H9 (cell line): ENCODE results near the gene CA12. TPM values are rescaled to one million over a fixed set of nuclear protein-coding genes. Genes with fewer than 3 reads are reported as not detected.
A peak's percentile ranks its signal among the peaks of the same experiment; 100 is the strongest.

Experiments
- DNase-seq: peaks from one replicate; pipeline ENCODE4 v3.0.0-alpha.2; 2017
- H2AFZ ChIP-seq: one replicate; pipeline ENCODE4 v1.6.1; 2013; ENCODE audit warnings: mild to moderate bottlenecking, low read length, control low read depth, moderate library complexity
- H2AK5ac ChIP-seq: 2 replicates; pipeline ENCODE4 v1.6.1; 2013; ENCODE audit warnings: low read length, control low read depth, mixed read lengths; ENCODE audit not compliant: insufficient read length
- H2BK120ac ChIP-seq: one replicate; pipeline ENCODE4 v1.6.1; 2013; ENCODE audit warnings: low read depth, mild to moderate bottlenecking, low read length, control low read depth, inconsistent platforms; ENCODE audit not compliant: poor library complexity, severe bottlenecking
- H2BK12ac ChIP-seq: 2 replicates; pipeline ENCODE4 v1.6.1; 2013; ENCODE audit warnings: low read length, control low read depth, mixed read lengths, low read depth; ENCODE audit not compliant: insufficient read length
- H2BK15ac ChIP-seq: 2 replicates; pipeline ENCODE4 v1.6.1; 2013; ENCODE audit warnings: low read depth, low read length, control low read depth
- H2BK20ac ChIP-seq: one replicate; pipeline ENCODE4 v1.6.1; 2013; ENCODE audit warnings: low read depth, mild to moderate bottlenecking, low read length, control low read depth, inconsistent platforms; ENCODE audit not compliant: poor library complexity, severe bottlenecking
- H2BK5ac ChIP-seq: 2 replicates; pipeline ENCODE4 v1.6.1; 2013; ENCODE audit warnings: low read length, control low read depth, mixed read lengths; ENCODE audit not compliant: insufficient read length
- H3K14ac ChIP-seq: 2 replicates; pipeline ENCODE4 v1.6.1; 2013; ENCODE audit warnings: low read length, control low read depth; ENCODE audit not compliant: insufficient read depth
- H3K18ac ChIP-seq: 2 replicates; pipeline ENCODE4 v1.6.1; 2013; ENCODE audit warnings: low read depth, mild to moderate bottlenecking, mixed read lengths, low read length, control low read depth; ENCODE audit not compliant: insufficient read length
- H3K23ac ChIP-seq: 2 replicates; pipeline ENCODE4 v1.6.1; 2013; ENCODE audit warnings: low read length, control low read depth, mixed read lengths, low read depth; ENCODE audit not compliant: insufficient read length
- H3K23me2 ChIP-seq: 2 replicates; pipeline ENCODE4 v1.6.1; 2013; ENCODE audit warnings: low read depth, mild to moderate bottlenecking, mixed read lengths, low read length, control low read depth; ENCODE audit not compliant: insufficient read length, poor library complexity, severe bottlenecking
- H3K27ac ChIP-seq: 2 replicates; pipeline ENCODE4 v1.5.1; 2013; ENCODE audit warnings: low read length, control low read depth, mixed read lengths, low read depth; ENCODE audit not compliant: insufficient read length
- H3K27me3 ChIP-seq: 2 replicates; pipeline ENCODE4 v1.6.1; 2013; ENCODE audit warnings: low read length, control low read depth, inconsistent platforms; ENCODE audit not compliant: insufficient read depth
- H3K4ac ChIP-seq: 2 replicates; pipeline ENCODE4 v1.6.1; 2013; ENCODE audit warnings: low read depth, mild to moderate bottlenecking, control low read depth, inconsistent platforms, low read length, moderate library complexity
- H3K4me1 ChIP-seq: 2 replicates; pipeline ENCODE4 v1.6.1; 2013; ENCODE audit warnings: low read length, control low read depth, inconsistent platforms; ENCODE audit not compliant: insufficient read depth
- H3K4me2 ChIP-seq: 2 replicates; pipeline ENCODE4 v1.6.1; 2013; ENCODE audit warnings: low read length, control low read depth, mixed read lengths; ENCODE audit not compliant: insufficient read length, insufficient read depth
- H3K56ac ChIP-seq: 2 replicates; pipeline ENCODE4 v1.6.1; 2013; ENCODE audit warnings: low read depth, mild to moderate bottlenecking, mixed read lengths, low read length, control low read depth; ENCODE audit not compliant: insufficient read length
- H3K79me1 ChIP-seq: 2 replicates; pipeline ENCODE4 v1.6.1; 2013; ENCODE audit warnings: low read depth, mild to moderate bottlenecking, moderate library complexity, low read length, control low read depth, inconsistent platforms; ENCODE audit not compliant: insufficient read depth, poor library complexity, severe bottlenecking
- H3K79me2 ChIP-seq: 2 replicates; pipeline ENCODE4 v1.6.1; 2013; ENCODE audit warnings: low read length, control low read depth, inconsistent platforms; ENCODE audit not compliant: insufficient read depth
- H3K9ac ChIP-seq: 2 replicates; pipeline ENCODE4 v1.6.1; 2013; ENCODE audit warnings: low read length, control low read depth, mixed read lengths; ENCODE audit not compliant: insufficient read length; ENCODE audit errors: extremely low read depth
- H3K9me3 ChIP-seq: one replicate; pipeline ENCODE4 v1.6.1; 2013; ENCODE audit warnings: low read depth, low read length, inconsistent platforms; ENCODE audit not compliant: control insufficient read depth
- H3T11ph ChIP-seq: one replicate; pipeline ENCODE4 v1.6.1; 2013; ENCODE audit warnings: mild to moderate bottlenecking, low read length, control low read depth, inconsistent platforms
- H4K20me1 ChIP-seq: one replicate; pipeline ENCODE4 v1.6.1; 2013; ENCODE audit not compliant: control insufficient read depth, insufficient read length, insufficient read depth
- H4K5ac ChIP-seq: 2 replicates; pipeline ENCODE4 v1.6.1; 2013; ENCODE audit warnings: low read depth, mild to moderate bottlenecking, mixed read lengths, low read length, control low read depth; ENCODE audit not compliant: insufficient read length
- H4K8ac ChIP-seq: replicated peaks from 2 replicates; pipeline ENCODE4 v1.6.1; 2013; ENCODE audit warnings: low read length, control low read depth, mixed read lengths, low read depth; ENCODE audit not compliant: insufficient read length
- H4K91ac ChIP-seq: 2 replicates; pipeline ENCODE4 v1.6.1; 2013; ENCODE audit warnings: low read depth, mild to moderate bottlenecking, moderate library complexity, mixed read lengths, low read length, control low read depth; ENCODE audit not compliant: insufficient read length
- H3K27ac Mint-ChIP-seq, 3 experiments: 2 replicates in 2 of 3; 3 replicates in 1 of 3; pipeline ENCODE4 v1.8.0; 2020 to 2021; ENCODE audit warnings: mixed read lengths in 3 of 3, mild to moderate bottlenecking in 1 of 3, moderate library complexity in 1 of 3
- H3K27me3 Mint-ChIP-seq: 2 replicates; pipeline ENCODE4 v1.8.0; 2021; ENCODE audit warnings: low read depth, mild to moderate bottlenecking, moderate library complexity, mixed read lengths
- H3K36me3 Mint-ChIP-seq, 3 experiments: 2 replicates in 2 of 3; 3 replicates in 1 of 3; pipeline ENCODE4 v1.8.0; 2020 to 2021; ENCODE audit warnings: low read depth in 3 of 3, mixed read lengths in 3 of 3; ENCODE audit not compliant: insufficient read depth in 1 of 3
- H3K4me1 Mint-ChIP-seq, 2 experiments: 2 replicates each; pipeline ENCODE4 v1.8.0; 2020; ENCODE audit warnings: mixed read lengths in 2 of 2
- H3K4me3 Mint-ChIP-seq, 2 experiments: 2 replicates in 1 of 2; 3 replicates in 1 of 2; pipeline ENCODE4 v1.8.0; 2020 to 2021; ENCODE audit warnings: mild to moderate bottlenecking in 2 of 2, mixed read lengths in 2 of 2, moderate library complexity in 1 of 2
- H3K9me3 Mint-ChIP-seq, 2 experiments: 2 replicates in 1 of 2; 3 replicates in 1 of 2; pipeline ENCODE4 v1.8.0; 2020; ENCODE audit warnings: mild to moderate bottlenecking in 2 of 2, mixed read lengths in 2 of 2, moderate library complexity in 1 of 2
- WGBS: extraction: QIAGEN DNeasy Blood & Tissue Kit; methylation state at CpG from one replicate; pipeline ENCODE4 v1.1.7; 2013; ENCODE audit warnings: missing lambda C conversion rate, low lambda C conversion rate, mixed read lengths; ENCODE audit not compliant: insufficient read length; ENCODE audit errors: extremely low coverage; 5-methylcytosine and 5-hydroxymethylcytosine counted together
- total RNA-seq: library from RNA; stranded (reverse); gene quantifications from 2 replicates; pipeline ENCODE4 v1.2.1, GENCODE V29; 2021
- TF ChIP-seq, protein P1 (sequence below): fragments of 200-600 bp; sonication (generic); conservative IDR thresholded peaks from 3 replicates; pipeline ENCODE4 v1.8.0; 2021; ENCODE audit warnings: antibody characterized with exemption, mild to moderate bottlenecking

The CA12 gene
- total RNA-seq, 1 experiment from 2014 or later, result 0.68 TPM

DNA sequence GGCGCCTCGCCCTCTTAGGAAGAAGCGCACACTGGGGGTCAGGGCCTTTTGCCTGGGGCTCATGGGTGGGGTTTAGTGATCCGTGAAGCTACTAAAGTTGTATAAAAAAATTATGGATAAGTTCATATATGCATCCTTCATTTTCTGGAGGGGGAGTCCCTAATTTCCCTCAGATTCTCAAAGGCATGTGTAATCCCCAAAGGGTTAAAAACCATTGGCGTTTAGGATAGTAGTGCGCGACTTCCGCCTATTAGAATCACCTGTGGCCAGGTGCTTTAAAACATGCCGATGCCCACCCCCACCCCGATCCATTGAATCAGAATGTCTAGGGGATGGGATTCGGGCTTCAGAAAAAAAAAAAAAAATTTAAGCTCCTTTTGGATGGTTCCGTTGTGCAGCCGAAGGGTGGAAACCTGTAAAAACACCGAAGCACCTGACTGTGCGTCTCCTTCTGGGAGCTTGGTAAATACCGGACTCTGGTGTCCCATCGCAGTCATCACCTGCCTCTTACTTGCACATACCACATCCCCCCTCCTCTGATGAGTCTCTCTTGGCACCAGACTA is 103.7 kb downstream of the CA12 start:
- peaks cover 9% of the 10 kb centered on the region in 2 experiments for H3K9me3 Mint-ChIP-seq
- WGBS, result no CpG with 5 or more reads among the region's 17 CpGs
- H4K5ac ChIP-seq, result no peak overlapping the region
- no peak overlapping the region for H2AK5ac ChIP-seq
- no peak overlapping the region for H2BK120ac ChIP-seq
- no peaks in the 10 kb centered on the region for H4K20me1 ChIP-seq
- H3K4me1 ChIP-seq, result peaks cover 2% of the 10 kb centered on the region; the same call in 1 of the 2 replicates
- peaks cover 13% of the 10 kb centered on the region for H3K23me2 ChIP-seq
- H3K9ac ChIP-seq, result no peak overlapping the region
- no peak overlapping the region for H3T11ph ChIP-seq
- no peak overlapping the region for H4K91ac ChIP-seq
- peak; percentile 46 for DNase-seq
- H3K79me1 ChIP-seq, result no peaks in the 10 kb centered on the region
- no peaks in the 10 kb centered on the region for H3K79me2 ChIP-seq
- H3K4me1 Mint-ChIP-seq, result peaks cover 23% of the 10 kb centered on the region in 2 experiments
- peak overlapping the region; percentile 50 for H2AFZ ChIP-seq
- H2BK15ac ChIP-seq, result no peak overlapping the region
- H3K27ac ChIP-seq, result no peak overlapping the region
- TF ChIP-seq, protein P1, sequence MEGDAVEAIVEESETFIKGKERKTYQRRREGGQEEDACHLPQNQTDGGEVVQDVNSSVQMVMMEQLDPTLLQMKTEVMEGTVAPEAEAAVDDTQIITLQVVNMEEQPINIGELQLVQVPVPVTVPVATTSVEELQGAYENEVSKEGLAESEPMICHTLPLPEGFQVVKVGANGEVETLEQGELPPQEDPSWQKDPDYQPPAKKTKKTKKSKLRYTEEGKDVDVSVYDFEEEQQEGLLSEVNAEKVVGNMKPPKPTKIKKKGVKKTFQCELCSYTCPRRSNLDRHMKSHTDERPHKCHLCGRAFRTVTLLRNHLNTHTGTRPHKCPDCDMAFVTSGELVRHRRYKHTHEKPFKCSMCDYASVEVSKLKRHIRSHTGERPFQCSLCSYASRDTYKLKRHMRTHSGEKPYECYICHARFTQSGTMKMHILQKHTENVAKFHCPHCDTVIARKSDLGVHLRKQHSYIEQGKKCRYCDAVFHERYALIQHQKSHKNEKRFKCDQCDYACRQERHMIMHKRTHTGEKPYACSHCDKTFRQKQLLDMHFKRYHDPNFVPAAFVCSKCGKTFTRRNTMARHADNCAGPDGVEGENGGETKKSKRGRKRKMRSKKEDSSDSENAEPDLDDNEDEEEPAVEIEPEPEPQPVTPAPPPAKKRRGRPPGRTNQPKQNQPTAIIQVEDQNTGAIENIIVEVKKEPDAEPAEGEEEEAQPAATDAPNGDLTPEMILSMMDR, result no peak
- no peak overlapping the region for H3K23ac ChIP-seq
- peak overlapping the region; percentile 38 for H3K14ac ChIP-seq
- peak overlapping the region; percentile 77 to 84 for H3K4me3 Mint-ChIP-seq
- no peak overlapping the region for H2BK20ac ChIP-seq
- no peak overlapping the region for H3K4ac ChIP-seq
- H3K56ac ChIP-seq, result no peak overlapping the region
- H3K36me3 Mint-ChIP-seq, result peaks cover 4 to 19% (median 13%) of the 10 kb centered on the region in 3 experiments
- H3K27me3 Mint-ChIP-seq, result peaks cover 6% of the 10 kb centered on the region
- no peaks in the 10 kb centered on the region for H3K27me3 ChIP-seq
- H3K18ac ChIP-seq, result peak overlapping the region; percentile 78
- peak overlapping the region; percentile 66 for H2BK12ac ChIP-seq
- peak overlapping the region; percentile 99 for H3K4me2 ChIP-seq
- no peak overlapping the region for H4K8ac ChIP-seq
- no peaks in the 10 kb centered on the region for H3K9me3 ChIP-seq
- H3K27ac Mint-ChIP-seq, result no peak overlapping the region; a peak in 1 of 7 replicates
- H2BK5ac ChIP-seq, result no peak overlapping the region
